Parathyroid adenoma (tissue), 2 donors: ENCODE measurements around the gene PHACTR2.

Experiments used
- H2AFZ ChIP-seq: fragments of 300-600 bp; sonication (generic); one replicate; pipeline ENCODE4 v1.7.0; 2017; ENCODE audit warnings: antibody characterized with exemption, mild to moderate bottlenecking
- H3K27ac ChIP-seq: fragments of 300-600 bp; sonication (generic); one replicate; pipeline ENCODE4 v1.7.0; 2017
- H3K27me3 ChIP-seq: fragments of 300-600 bp; sonication (generic); one replicate; pipeline ENCODE4 v1.7.0; 2017; ENCODE audit warnings: low read length; ENCODE audit not compliant: control insufficient read depth, insufficient read depth
- H3K36me3 ChIP-seq: fragments of 300-600 bp; sonication (generic); one replicate; pipeline ENCODE4 v1.7.0; 2017; ENCODE audit warnings: low read length; ENCODE audit not compliant: control insufficient read depth, insufficient read depth
- H3K4me1 ChIP-seq: fragments of 300-600 bp; sonication (generic); one replicate; pipeline ENCODE4 v1.7.0; 2017; ENCODE audit warnings: control low read depth
- H3K4me2 ChIP-seq: fragments of 300-600 bp; sonication (generic); one replicate; pipeline ENCODE4 v1.7.0; 2017; ENCODE audit warnings: low read length
- H3K4me3 ChIP-seq: fragments of 300-600 bp; sonication (generic); one replicate; pipeline ENCODE4 v1.7.0; 2017; ENCODE audit warnings: low read depth, low read length
- H3K79me2 ChIP-seq: fragments of 300-600 bp; sonication (generic); one replicate; pipeline ENCODE4 v1.7.0; 2017; ENCODE audit warnings: control low read depth
- H3K9ac ChIP-seq: fragments of 300-600 bp; sonication (generic); one replicate; pipeline ENCODE4 v1.7.0; 2017; ENCODE audit warnings: mild to moderate bottlenecking
- H3K9me3 ChIP-seq: fragments of 300-600 bp; sonication (generic); one replicate; pipeline ENCODE4 v1.7.0; 2017; ENCODE audit warnings: low read length; ENCODE audit not compliant: control insufficient read depth
- CTCF ChIP-seq: fragments of 300-600 bp; sonication (generic); IDR thresholded peaks from one replicate; pipeline ENCODE4 v1.7.0; 2017; ENCODE audit warnings: antibody characterized with exemption, mild to moderate bottlenecking
- donor health status: primary hyperparathyroidism.

Gene PHACTR2

DNA sequence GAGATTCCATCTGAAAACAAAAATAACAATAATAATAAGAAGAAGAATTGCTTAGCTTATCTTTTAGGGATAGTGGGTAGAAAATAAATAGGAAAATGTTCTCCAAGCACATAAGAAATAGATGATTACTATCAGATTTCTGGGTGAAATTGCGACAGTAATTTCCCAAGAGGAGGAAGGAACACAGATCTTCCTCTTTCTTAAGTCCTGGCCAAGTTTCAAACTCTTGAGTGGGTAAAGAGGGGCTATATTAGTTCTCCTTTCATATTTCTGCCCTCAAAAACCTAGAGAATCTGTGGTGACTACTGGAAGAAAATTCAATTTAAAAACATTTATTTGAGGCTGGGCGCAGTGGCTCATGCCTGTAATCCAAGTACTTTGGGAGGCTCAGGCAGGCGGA is 63.7 kb downstream of the PHACTR2 start:
- Histone ChIP-seq H3K36me3 (no peaks in the 10 kb centered on the region), H3K27ac (no peak overlapping the region), H3K9me3 (no peaks in the 10 kb centered on the region), H3K79me2 (peaks cover 52% of the 10 kb centered on the region), H2AFZ (no peak overlapping the region), H3K9ac (no peak overlapping the region), H3K4me1 (peaks cover 11% of the 10 kb centered on the region), H3K27me3 (no peaks in the 10 kb centered on the region), H3K4me2 (no peak overlapping the region), H3K4me3 (no peak overlapping the region)
- TF ChIP-seq CTCF, result no peak

GRCh38 chr6:143742070-143742954 is 64.5 kb downstream of the PHACTR2 start:
- Histone ChIP-seq H3K36me3 (no peaks in the 10 kb centered on the region), H2AFZ (no peak overlapping the region), H3K79me2 (peaks cover 54% of the 10 kb centered on the region), H3K4me1 (peaks cover 11% of the 10 kb centered on the region), H3K27ac (no peak overlapping the region), H3K4me3 (no peak overlapping the region), H3K9ac (no peak overlapping the region), H3K27me3 (no peaks in the 10 kb centered on the region), H3K4me2 (no peak overlapping the region), H3K9me3 (no peaks in the 10 kb centered on the region)
- TF ChIP-seq CTCF, result no peak

- Histone ChIP-seq H3K27me3 (no peaks in the 10 kb centered on the region), H3K79me2 (peaks cover 53% of the 10 kb centered on the region), H3K9ac (no peak overlapping the region), H3K36me3 (no peaks in the 10 kb centered on the region), H2AFZ (no peak overlapping the region), H3K9me3 (no peaks in the 10 kb centered on the region), H3K27ac (no peak overlapping the region), H3K4me1 (peaks cover 11% of the 10 kb centered on the region), H3K4me2 (no peak overlapping the region), H3K4me3 (no peak overlapping the region)
- TF ChIP-seq CTCF, result no peak
Observed at GRCh38 chr6:143742955-143743255, 65.1 kb downstream of the PHACTR2 start.

- H3K79me2 ChIP-seq, result peaks cover 47% of the 10 kb centered on the region
- no peaks in the 10 kb centered on the region for H3K36me3 ChIP-seq
- TF ChIP-seq CTCF, result no peak
- H3K27ac ChIP-seq, result no peak overlapping the region
- no peak overlapping the region for H3K4me2 ChIP-seq
- H3K27me3 ChIP-seq, result no peaks in the 10 kb centered on the region
- no peak overlapping the region for H3K9ac ChIP-seq
- H3K4me1 ChIP-seq, result peaks cover 11% of the 10 kb centered on the region
- no peak overlapping the region for H3K4me3 ChIP-seq
- no peaks in the 10 kb centered on the region for H3K9me3 ChIP-seq
- no peak overlapping the region for H2AFZ ChIP-seq
Observed at GRCh38 chr6:143743301-143744166, 65.8 kb downstream of the PHACTR2 start.
